HepG2 (cell line): ENCODE data around the gene PDPK1. TPM values are rescaled to one million over a fixed set of nuclear protein-coding genes. Genes with fewer than 3 reads are reported as not detected.
A peak's percentile ranks its signal among the peaks of the same experiment; 100 is the strongest.

Experiments used
- ATAC-seq: fragments of 200-7000 bp; cut with Tn5 transposase; 3 replicates; pipeline ENCODE4 v1.9.1; 2020; ENCODE audit warnings: mild to moderate bottlenecking, moderate library complexity
- BruUV-seq: library from RNA; stranded (reverse); fragments of 400-500 nt; replicated peaks from 2 replicates; lab custom pipeline; 2021; lab: Mats Ljungman, UMichigan
- CTCF ChIA-PET: fragments of 300-600 bp; formaldehyde crosslinking; extraction: SDS; loops from one replicate; lab custom pipeline; 2021; ENCODE audit warnings: low total read pairs, inconsistent platforms, low intra/inter-chr PET ratio; lab: Yijun Ruan, JAX
- POLR2A ChIA-PET: fragments of 350-600 bp; sonication (Branson Sonifier 250); formaldehyde crosslinking; loops from one replicate; lab custom pipeline; 2020; ENCODE audit warnings: antibody characterized with exemption, inconsistent platforms; lab: Yijun Ruan, JAX
- DNase-seq: peaks from one replicate; pipeline ENCODE4 v3.0.0-alpha.2; 2015; ENCODE audit warnings: low spot score
- FAIRE-seq: peaks from 3 replicates; lab custom pipeline; 2011; peaks lifted over from hg19 to GRCh38; lab: Jason Lieb, UNC
- H2AFZ ChIP-seq: one replicate; pipeline ENCODE4 v1.6.1; 2011; ENCODE audit warnings: low read length, inconsistent platforms
- H3K27ac ChIP-seq: fragments of 300-600 bp; 3 replicates; pipeline ENCODE4 v1.8.0; 2011; ENCODE audit warnings: mixed run types, mild to moderate bottlenecking, mixed read lengths, low read length, inconsistent platforms; ENCODE audit not compliant: insufficient read depth; ENCODE audit errors: extremely low read length
- H3K27me3 ChIP-seq, 2 experiments: fragments of 200-600 bp in 1 of 2; 2 replicates in 1 of 2; 3 replicates in 1 of 2; pipeline versions ENCODE4 v1.6.0 to v1.8.0; 2011; ENCODE audit warnings: low read length in 2 of 2, mild to moderate bottlenecking in 2 of 2, moderate library complexity in 2 of 2, inconsistent platforms in 1 of 2; ENCODE audit not compliant: insufficient read depth in 2 of 2, control insufficient read depth in 1 of 2
- H3K36me3 ChIP-seq, 2 experiments: fragments of 200-600 bp in 1 of 2; replicated peaks in 1 of 2; 2 replicates in 1 of 2; 3 replicates in 1 of 2; pipeline versions ENCODE4 v1.5.1 to v1.8.0; 2011; ENCODE audit warnings: low read length in 2 of 2, inconsistent platforms in 1 of 2; ENCODE audit not compliant: insufficient read depth in 2 of 2, control insufficient read depth in 1 of 2
- H3K4me1 ChIP-seq: 2 replicates; pipeline ENCODE4 v1.5.1; 2012; ENCODE audit warnings: low read length, inconsistent platforms; ENCODE audit not compliant: insufficient read depth
- H3K4me2 ChIP-seq: 2 replicates; pipeline ENCODE4 v1.6.0; 2011; ENCODE audit warnings: low read depth, low read length, inconsistent platforms
- H3K4me3 ChIP-seq, 3 experiments: fragments of 200-600 bp in 1 of 3; sonication (generic), shearing (Covaris generic) in 1 of 3; replicated peaks in 1 of 3; 2 replicates each; pipeline ENCODE4 v1.5.1; 2011 to 2016; ENCODE audit warnings: low read length in 3 of 3, inconsistent platforms in 2 of 3, low read depth in 2 of 3, mild to moderate bottlenecking in 2 of 3, control low read depth in 1 of 3, mixed read lengths in 1 of 3; ENCODE audit not compliant: insufficient read depth in 1 of 3
- H3K79me2 ChIP-seq: one replicate; pipeline ENCODE4 v1.6.1; 2011; ENCODE audit warnings: low read length, inconsistent platforms; ENCODE audit not compliant: insufficient read depth
- H3K9ac ChIP-seq: 2 replicates; pipeline ENCODE4 v1.6.0; 2011; ENCODE audit warnings: mild to moderate bottlenecking, low read depth, low read length, inconsistent platforms; ENCODE audit not compliant: insufficient read depth
- H3K9me3 ChIP-seq: 2 replicates; pipeline ENCODE4 v1.5.1; 2012; ENCODE audit warnings: mild to moderate bottlenecking, low read length
- H4K20me1 ChIP-seq: 2 replicates; pipeline ENCODE4 v1.6.0; 2011; ENCODE audit warnings: inconsistent platforms, mild to moderate bottlenecking, low read length, moderate library complexity; ENCODE audit not compliant: insufficient read depth
- AGO2 ChIP-seq: fragments of 200-400 bp; formaldehyde crosslinking; optimal IDR thresholded peaks from 2 replicates; pipeline ENCODE3; 2017; ENCODE audit warnings: mild to moderate bottlenecking, low read depth, low read length, moderate library complexity
- GATA4 ChIP-seq: sonication (generic); IDR thresholded peaks from 2 replicates; pipeline ENCODE4 v1.6.1; 2016; ENCODE audit warnings: antibody characterized with exemption, low read depth, borderline replicate concordance
- HNRNPL ChIP-seq: fragments of 200-400 bp; formaldehyde crosslinking; IDR thresholded peaks from 2 replicates; pipeline ENCODE4 v1.6.1; 2017; ENCODE audit warnings: mild to moderate bottlenecking, low read depth, low read length
- STAT6 ChIP-seq: sonication (generic); formaldehyde crosslinking; IDR thresholded peaks from 2 replicates; pipeline ENCODE4 v1.4.0; 2020; ENCODE audit warnings: missing genetic modification reagents, mild to moderate bottlenecking, borderline replicate concordance
- ZNF687 ChIP-seq: sonication (generic); formaldehyde crosslinking; IDR thresholded peaks from 2 replicates; pipeline ENCODE4 v1.5.1; 2020; ENCODE audit warnings: mild to moderate bottlenecking, missing genetic modification reagents, moderate library complexity
- WGBS: methylation state at CpG from one replicate; pipeline ENCODE4 v1.1.6; 2017; ENCODE audit warnings: low lambda C conversion rate; 5-methylcytosine and 5-hydroxymethylcytosine counted together
- in situ Hi-C: cut with HindIII; loops from 2 replicates; pipeline ENCODE4 v1.10.0; 2017; ENCODE audit warnings: low pct_unique_long_range_greater_than_20kb; ENCODE audit not compliant: extremely low pct_ligation_motif_present
- intact Hi-C: fragments of 100-400 bp; cut with micrococcal nuclease; formaldehyde crosslinking; loops from one replicate; pipeline ENCODE4 v1.10.0; 2022; ENCODE audit not compliant: unreplicated experiment
- polyA plus RNA-seq, 8 experiments: library from polyadenylated mRNA; depleted of rRNA in 3 of 8; stranded (reverse) in 7 of 8; unstranded in 1 of 8; fragments of >200 nt; fragmentation: Illumina TruSeq in 4 of 8; extraction: Trizol in 4 of 8; gene quantifications; 2 replicates each; pipeline versions ENCODE4 v1.2.1 to v1.2.3, GENCODE V29; 2011 to 2016; ENCODE audit warnings: low read depth in 4 of 8, missing spikeins in 1 of 8, mixed read lengths in 1 of 8; ENCODE audit not compliant: insufficient read depth in 1 of 8
- total RNA-seq, 5 experiments: library from RNA; depleted of rRNA; stranded (reverse); fragments of >200 nt; fragmentation: Illumina TruSeq; extraction: Trizol; gene quantifications; 2 replicates each; pipeline ENCODE4 v1.2.3, GENCODE V29; 2016; ENCODE audit warnings: low read depth in 1 of 5

PDPK1 gene
- total and polyA plus RNA-seq, 2 of the 13 experiments (the other 11 are each of a cell fraction or from before 2014, with no cell fraction given), result 59.6 to 129 TPM

GRCh38 chr16:2524339-2524938 lies 13.4 kb upstream of the PDPK1 start (continued):
- peak; percentile 85 for TF ChIP-seq STAT6 (CRISPR knock-in tag)

GRCh38 chr16:2526135-2526534 lies 11.7 kb upstream of the PDPK1 start:
- Histone ChIP-seq H3K27ac (peak overlapping the region; percentile 67), H3K4me1 (peaks cover 70% of the 10 kb centered on the region), H3K9me3 (no peaks in the 10 kb centered on the region), H3K36me3 (peaks cover 14 to 46% of the 10 kb centered on the region in 2 experiments), H3K27me3 (no peaks in the 10 kb centered on the region), H3K79me2 (peaks cover 35% of the 10 kb centered on the region), H3K9ac (peak overlapping the region; percentile 49; the same call in 1 of the 2 replicates), H4K20me1 (no peaks in the 10 kb centered on the region), H2AFZ (no peak overlapping the region), H3K4me2 (peak overlapping the region; percentile 66), H3K4me3 (peak overlapping the region in 1 of 3 experiments; percentile 40; a peak in 2 of 6 replicates)
- POLR2A ChIA-PET, result no interaction called here
- intact Hi-C loops, result no loop called here
- in situ Hi-C loops, result no loop called here
- no TSS peak for BruUV-seq
- TF ChIP-seq AGO2, result peak; percentile 49
- no peak for TF ChIP-seq GATA4
- TF ChIP-seq ZNF687 (CRISPR knock-in tag), result peak; percentile 49; the same call in 1 of the 2 replicates
- peak; percentile 64; the same call in 1 of the 2 replicates for TF ChIP-seq HNRNPL
- FAIRE-seq (no peak), ATAC-seq (no peak), DNase-seq (no peak)
- CTCF ChIA-PET, result no interaction called here
- WGBS, result 96% methylated on average over 7 of the region's 8 CpGs
